Dermis blood vessel endothelial cell (primary cell): ENCODE data around the gene SLC12A4. TPM values are rescaled to one million over a fixed set of nuclear protein-coding genes. Genes with fewer than 3 reads are reported as not detected.
"Not testable (repeated sequence)": the region's sequence is repeated elsewhere in the genome, so short reads cannot be mapped to it uniquely, and the experiment has no call there.

Experiments
- DNase-seq: peaks from one replicate; pipeline ENCODE4 v3.0.0; 2010
- total RNA-seq: library from RNA; depleted of rRNA; stranded (reverse); fragments of >200 nt; gene quantifications from 2 replicates; pipeline ENCODE4 v1.2.3, GENCODE V29; 2014

The SLC12A4 gene
- total RNA-seq, 1 donor from 2014 or later: 68.9 TPM

DNA sequence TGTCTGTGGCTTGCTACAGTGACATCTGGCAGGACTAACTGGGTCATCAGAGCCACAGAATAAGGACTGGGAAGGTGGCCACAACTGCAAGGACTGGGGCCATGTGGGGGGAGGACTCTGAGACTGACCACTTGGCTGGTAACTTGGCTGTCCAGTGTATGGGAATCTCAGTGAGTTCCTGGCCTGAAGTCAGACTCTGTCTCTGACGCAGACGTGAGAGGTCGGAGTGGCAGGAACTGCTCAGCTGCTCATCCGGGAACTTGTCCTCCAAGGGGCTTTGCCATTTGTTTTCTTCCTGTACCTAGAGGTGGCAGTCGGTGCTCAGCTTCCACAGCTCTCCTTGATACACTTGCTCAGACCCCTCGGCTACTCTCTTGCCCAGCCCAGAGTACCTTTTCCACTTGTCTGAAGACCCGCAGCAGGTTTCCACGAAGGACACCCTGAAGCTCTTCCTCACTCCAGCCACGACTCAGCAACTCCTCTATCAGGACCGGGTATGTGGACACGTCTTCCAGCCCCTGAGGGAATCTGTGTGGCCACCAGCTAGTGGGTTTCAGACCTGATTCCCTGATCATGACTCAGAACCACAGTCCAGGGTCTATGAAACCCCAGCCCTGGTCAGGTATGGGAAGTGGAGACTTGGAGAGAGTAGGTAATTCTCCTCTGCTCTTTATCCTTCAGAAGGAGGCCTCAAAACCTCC is 19.2 kb upstream of the SLC12A4 start:
- peak; percentile 61 for DNase-seq

DNA sequence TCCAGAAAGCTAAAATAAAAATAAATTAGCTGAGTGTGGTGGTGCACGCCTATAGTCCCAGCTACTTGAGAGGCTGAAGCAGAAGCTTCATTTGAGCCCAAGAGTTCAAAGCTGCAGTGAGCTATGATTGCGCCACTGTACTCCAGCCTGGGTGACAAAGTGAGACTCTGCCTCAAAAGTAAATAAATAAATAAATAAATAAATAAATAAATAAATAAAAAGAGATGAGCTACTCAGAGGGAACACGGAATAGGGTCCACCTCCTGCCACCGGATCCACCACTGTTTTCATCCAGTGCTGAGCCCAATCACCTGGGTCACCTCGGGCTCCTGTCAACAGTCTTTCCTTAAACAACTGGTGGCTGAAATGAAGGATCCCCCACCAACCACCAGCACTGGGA is 18.5 kb upstream of the SLC12A4 start:
- no peak for DNase-seq

GRCh38 chr16:67982011-67982696 is 13.7 kb upstream of the SLC12A4 start:
- no peak for DNase-seq

GRCh38 chr16:67979955-67980678 is 11.7 kb upstream of the SLC12A4 start, which contains the start of gene DPEP3:
Gene DPEP3, minus strand, starts transcription at chr16:67980499. Its CDS starts 119 bp downstream, at chr16:67980380.
- peak; percentile 31 for DNase-seq

DNA sequence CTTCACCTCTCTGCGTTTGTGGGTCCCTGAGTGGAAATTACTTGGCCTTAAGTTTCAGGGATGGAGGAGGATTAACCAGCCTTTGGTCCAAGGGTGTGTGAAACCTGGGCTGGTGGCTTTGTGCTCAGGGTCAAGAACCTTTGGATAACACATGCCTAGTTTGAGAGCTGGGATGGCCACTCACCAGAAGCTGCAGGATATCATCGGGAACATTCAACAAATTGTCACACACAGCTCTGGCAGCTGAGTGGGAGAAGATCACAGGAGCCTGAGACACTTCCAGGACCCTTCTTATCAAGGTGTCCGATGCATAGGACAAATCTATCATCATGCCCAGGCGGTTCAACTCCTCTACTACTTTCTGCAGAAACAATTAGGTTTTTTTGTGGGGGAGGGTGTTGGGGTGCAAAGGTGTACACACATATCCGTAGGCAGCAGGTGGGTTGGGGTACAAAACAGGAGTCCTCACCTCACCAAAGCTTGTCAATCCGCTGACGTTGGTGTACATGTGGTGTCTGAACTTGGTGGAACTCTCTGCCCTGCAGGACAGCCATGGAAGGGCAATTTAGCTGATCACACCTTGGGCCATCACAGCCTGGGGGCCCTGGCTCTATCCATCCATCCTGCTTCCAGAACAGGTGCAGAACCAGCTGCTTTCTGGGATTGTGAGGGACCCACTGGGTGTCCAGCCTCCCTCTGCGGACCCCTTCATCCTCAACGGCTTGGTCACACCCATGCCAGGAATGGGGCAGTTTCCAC is 9.2 kb upstream of the SLC12A4 start:
- DNase-seq: no peak

DNA sequence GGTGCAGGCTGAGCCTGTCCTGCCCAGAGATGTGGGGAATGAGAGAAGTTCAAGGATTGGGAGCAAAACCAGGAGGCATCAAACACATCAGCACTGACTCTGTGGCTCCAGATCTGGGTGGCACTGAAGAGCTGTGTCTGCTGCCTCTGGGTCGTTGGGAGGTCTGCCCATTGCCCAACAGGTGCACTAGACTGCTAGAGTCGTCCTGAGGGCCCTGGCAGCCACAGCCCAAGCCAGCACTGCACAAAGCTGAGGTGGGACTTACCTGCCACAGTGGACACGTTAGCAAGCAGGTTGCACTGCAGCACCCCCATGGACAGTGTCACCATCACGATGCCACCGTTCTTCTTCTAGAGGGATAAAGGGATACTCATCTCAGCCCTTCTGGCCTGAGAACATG is 8.6 kb upstream of the SLC12A4 start:
- no peak for DNase-seq

DNA sequence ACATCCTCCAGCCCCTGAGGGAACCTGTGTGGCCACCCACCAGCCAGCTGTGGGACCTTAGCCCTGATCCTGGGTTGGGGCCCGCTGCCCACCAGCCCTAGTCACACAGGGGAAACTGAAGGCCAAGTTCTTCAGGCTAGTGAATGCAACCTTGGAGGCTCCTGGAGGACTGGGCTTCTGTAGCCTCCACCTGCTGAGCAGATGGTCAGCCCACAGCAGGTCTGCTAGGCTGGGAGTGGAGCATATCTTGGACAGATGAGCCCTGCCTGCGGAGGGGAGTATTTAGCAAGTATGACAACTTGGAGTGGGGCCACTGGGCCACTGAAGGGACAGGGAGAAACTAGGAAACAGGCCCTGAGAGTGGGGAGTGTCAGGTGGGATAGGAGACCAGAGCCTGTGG is 7.8 kb upstream of the SLC12A4 start:
- DNase-seq: no peak

DNA sequence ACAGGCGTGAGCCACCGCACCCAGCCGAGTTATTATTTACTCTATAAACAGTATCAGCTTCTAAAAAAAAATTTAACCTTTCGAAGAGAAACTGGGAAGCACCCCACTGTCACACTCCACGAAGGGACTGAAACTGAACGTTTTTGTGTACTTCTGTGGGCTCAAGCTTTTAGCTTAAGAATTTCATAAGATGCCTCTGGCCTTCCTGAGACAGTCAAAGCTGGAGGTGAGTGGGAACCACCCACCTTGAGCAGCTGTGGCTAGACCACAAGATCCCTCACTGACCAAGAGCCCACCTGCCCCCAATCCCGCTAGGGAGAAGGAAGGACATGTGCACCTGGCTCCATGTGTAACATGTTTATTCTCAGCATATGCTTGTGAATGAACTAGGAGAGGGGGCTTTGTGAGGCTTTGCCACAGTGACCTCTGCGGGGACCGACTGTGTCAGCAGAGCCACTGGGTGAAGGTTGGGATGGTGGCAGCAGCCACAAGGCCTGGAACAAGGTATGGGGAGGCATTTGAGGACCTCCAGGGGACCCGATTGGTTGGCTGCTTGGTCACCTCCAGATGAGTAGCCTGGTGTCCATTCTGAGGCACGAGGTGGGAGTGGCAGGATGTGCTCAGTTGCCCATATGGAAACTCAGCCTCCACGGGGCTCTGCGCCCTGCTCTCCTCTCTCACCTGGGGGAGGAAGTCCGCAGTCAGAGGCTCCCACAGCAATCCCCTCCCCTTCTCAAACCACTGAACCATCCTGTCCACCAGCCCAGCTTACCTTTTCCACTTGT is 7.1 kb upstream of the SLC12A4 start:
- no peak for DNase-seq

- DNase-seq: not testable (repeated sequence)
These were observed 3.8 kb upstream of the SLC12A4 start for GRCh38 chr16:67972285-67972684.

DNA sequence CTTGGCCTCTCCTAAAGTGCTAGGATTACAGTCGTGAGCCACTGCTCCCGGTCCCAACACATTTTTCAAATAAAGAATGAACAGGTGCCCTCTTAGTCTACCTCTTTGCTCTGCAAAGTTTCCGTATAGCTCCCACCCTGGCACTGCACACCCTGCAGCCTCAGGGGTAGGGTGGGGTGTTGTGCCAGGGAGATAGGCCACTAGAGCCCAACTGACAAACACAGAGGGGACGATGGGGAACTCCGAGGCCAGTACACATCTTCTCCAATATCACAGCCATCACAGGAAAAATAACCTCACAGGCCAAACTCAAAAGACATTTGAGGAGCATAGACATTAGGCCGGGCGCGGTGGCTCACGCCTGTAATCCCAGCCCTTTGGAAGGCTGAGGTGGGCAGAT is 2.7 kb upstream of the SLC12A4 start:
- no peak for DNase-seq

DNA sequence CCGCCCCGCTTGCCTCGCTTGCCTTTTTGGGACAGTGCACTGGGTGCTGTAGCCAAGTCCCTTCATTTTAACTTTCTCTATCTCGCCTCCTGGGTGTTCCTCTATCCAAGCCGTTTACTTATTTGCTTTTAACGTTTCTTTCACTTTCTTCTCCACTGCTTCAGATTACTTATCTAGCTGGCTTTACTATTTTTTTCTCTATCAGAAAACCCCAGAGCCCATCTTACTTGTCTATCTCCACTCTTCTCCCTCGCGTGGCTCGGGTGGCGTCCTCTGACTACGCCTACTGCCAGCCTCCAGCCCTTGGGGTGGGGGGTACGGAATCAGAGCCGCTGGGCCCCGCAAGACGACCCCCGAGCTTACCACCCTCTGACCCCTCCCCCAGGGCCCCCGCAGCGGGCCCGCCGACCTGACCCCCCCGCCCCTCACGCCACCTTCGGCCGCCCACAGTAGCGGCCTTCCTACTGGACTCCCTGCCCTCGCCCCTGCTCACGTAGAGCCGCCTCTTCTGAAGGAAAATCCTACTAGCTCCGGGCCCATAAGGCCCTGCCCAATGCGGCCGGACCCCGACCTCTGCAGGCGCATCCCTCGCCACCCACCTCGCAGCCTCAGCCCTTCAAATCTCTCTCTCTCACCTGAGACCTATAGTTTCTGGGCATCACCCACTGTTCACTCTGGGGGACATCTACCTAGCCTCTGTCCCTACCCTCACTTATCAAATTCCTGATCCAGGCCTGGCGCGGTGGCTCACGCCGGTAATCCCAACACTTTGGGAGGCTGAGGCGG is 1.0 kb upstream of the SLC12A4 start:
- DNase-seq: no peak

GRCh38 chr16:67967958-67968399 is 458 bp downstream of the SLC12A4 start:
- DNase-seq: peak; percentile 48

- peak; percentile 49 for DNase-seq
These were observed 1.1 kb downstream of the SLC12A4 start for GRCh38 chr16:67967183-67967957.

DNA sequence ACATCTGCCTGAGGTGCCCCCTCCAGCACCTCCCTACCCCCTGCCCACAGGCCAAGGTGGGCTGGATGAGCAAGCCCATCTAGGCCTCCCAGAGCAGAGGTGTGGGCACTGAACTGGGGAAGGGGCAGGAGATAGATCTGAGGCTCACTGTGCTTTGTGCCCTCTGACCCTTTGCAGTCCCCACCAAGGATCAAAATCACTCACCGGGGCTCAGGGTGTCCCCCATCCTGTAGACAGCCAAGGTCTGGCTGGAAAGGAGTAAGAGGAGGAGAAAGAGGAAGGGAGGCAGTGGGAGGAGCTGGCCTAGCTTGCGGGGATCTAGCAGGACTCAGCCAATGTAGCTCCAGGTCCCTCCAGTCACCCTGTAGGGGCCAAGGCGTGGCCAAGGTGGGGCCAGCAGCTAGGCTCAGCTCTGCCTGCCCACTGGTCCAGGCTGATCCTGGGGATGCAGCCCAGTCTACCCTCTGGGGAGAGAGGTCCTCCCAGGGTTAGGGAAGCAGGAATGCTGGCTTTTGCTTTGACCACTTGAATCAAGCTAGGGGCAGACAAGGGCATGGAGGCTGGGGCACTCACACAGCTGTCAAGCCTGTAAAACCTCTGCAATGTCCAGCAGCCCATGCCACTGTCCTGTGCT is 1.8 kb downstream of the SLC12A4 start:
- no peak for DNase-seq

DNA sequence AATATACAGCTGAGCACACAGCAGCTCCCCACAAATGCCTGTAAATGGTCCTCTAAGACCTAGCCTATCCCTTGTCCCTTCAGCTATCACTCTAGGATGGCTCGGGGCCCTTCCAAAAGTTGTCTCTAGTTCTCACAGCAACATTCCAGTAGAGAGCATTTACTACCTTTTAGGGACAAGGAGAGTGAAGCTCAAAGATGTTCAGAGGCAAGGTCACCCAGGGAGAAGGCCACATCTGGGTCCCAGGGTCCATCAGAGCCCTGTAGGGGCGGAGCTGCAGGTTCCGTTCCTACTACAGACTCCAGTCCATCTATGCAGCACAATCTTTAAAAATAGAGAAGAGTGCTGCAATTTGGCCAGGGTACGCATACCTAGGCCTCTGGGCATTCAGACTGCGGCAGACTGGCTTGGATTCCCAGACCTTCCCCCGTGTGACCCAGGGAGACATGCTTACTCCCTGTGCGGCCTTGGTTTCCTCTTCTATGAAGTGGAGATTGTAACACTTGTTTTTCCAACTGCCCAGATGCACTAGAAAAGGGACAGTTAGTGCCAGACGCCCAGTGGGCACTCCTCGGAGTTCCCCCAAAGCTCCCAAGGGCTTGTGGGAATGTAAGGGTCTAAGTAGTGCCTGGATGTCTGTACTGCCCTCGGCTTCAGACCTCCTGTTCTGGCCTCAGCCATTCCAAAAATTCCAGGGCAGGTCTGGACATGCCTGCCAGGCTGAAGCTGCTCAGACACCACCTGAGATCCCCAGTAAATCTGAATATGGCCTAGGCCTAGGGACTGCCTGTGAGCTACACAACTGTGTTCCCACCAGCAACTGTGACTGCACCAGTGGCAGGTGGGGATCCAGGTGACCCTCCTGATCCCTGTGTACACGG is 2.5 kb downstream of the SLC12A4 start:
- DNase-seq: no peak

- DNase-seq: no peak
These were observed 3.8 kb downstream of the SLC12A4 start for GRCh38 chr16:67964477-67965131.

DNA sequence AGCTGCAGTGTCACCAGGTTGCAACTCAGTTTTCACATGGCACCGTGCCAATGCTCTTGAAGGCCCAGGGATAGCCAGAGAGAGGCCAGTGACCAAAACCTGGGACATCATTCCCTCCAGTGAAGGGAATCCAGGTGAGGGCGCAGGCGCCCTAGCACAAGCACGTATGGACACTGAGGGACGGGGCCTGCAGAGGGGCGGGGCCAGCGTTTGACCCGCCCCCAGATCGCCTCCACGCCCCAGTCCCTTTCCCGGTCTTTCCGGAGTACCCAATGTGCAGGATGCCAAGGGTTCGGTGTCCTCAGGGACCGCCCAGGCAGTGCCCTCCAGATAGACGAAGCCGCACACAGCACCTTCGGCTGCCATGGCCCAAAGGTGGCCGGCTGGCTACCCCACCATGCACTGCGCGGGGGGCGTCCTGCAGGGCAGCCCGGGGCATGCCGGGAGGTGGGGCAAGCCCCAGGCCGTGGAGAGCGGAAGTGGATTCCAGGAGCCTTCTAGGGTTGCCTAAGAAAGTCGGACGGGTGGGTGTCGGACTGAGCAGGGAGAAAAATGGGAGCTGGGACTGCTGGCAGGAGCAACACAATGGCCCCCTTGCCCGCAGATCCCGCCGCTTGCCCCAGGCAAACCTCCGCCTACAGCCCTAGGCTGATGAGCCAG is 4.6 kb downstream of the SLC12A4 start:
- peak; percentile 31 for DNase-seq

DNA sequence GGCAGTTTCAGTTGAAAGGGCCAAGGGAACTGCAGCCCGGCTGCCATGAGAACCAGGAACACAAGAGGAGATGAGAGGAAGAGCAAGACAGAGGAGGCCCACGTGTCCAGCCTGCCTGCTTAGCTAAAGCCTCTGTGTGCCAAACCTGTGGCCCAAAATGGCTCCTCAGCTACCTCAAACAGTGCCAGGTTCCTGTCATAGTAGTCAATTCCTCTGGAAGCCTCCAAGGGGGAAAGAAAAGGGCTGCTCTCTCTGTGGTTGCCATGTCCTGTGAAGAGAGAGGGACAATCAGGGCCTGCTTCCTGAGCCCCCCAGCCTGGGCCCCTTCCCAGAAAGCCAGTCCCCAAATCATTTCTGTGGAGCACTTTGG is 5.2 kb downstream of the SLC12A4 start:
- DNase-seq: no peak
